Nephron (organoid): ENCODE data around the gene DMTF1.

Experiments used
- H3K27ac Mint-ChIP-seq, 3 experiments: 2 replicates each; pipeline ENCODE4 v1.8.0; 2020; ENCODE audit warnings: mixed read lengths in 3 of 3, mild to moderate bottlenecking in 2 of 3, moderate library complexity in 1 of 3
- H3K27me3 Mint-ChIP-seq: 2 replicates; pipeline ENCODE4 v1.8.0; 2021; ENCODE audit warnings: low read depth, mild to moderate bottlenecking, moderate library complexity, mixed read lengths
- H3K36me3 Mint-ChIP-seq: 2 replicates; pipeline ENCODE4 v1.8.0; 2020; ENCODE audit warnings: low read depth, mixed read lengths
- H3K4me1 Mint-ChIP-seq: 2 replicates; pipeline ENCODE4 v1.8.0; 2020; ENCODE audit warnings: mixed read lengths
- H3K4me3 Mint-ChIP-seq, 3 experiments: 2 replicates each; pipeline ENCODE4 v1.8.0; 2020; ENCODE audit warnings: mild to moderate bottlenecking in 3 of 3, mixed read lengths in 3 of 3, moderate library complexity in 2 of 3
- H3K9me3 Mint-ChIP-seq: 2 replicates; pipeline ENCODE4 v1.8.0; 2020; ENCODE audit warnings: mixed read lengths
- TF ChIP-seq, protein P1 (sequence below), 3 experiments: fragments of 200-600 bp; sonication (generic); IDR thresholded peaks; one replicate each; pipeline ENCODE4 v1.5.0; 2021; ENCODE audit warnings: antibody characterized with exemption in 3 of 3; ENCODE audit not compliant: unreplicated experiment in 3 of 3

The DMTF1 gene

DNA sequence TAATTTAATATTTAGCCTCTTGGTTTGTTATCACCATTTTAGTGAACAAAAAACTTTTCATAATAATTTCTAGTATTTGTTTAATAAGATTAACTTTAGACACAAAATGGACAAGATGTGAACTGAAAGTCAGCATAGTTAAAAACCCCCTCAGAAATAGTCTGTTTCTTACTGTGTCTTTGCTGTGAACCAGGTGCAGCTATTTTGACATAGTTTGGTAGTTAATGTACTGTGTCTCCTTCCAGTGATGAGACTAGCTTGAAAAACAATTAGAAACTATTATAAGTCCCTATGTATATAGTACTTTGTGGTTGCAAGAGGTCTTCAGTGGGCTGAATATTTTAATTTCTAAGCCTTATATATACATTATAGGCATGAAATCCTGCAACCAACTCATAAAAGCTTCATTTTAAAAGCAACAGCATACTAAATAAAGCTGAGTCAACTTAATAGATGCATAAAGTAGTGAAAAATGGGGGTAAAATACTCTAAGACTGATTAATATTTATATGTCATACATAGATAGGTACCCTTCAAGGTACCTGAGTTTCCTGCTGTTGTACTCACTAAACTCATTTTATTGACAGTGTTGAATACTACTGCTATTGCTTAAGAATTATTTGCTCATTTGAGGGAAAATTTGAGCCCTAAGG lies 19.2 kb downstream of the DMTF1 start:
- TF ChIP-seq, protein P1, sequence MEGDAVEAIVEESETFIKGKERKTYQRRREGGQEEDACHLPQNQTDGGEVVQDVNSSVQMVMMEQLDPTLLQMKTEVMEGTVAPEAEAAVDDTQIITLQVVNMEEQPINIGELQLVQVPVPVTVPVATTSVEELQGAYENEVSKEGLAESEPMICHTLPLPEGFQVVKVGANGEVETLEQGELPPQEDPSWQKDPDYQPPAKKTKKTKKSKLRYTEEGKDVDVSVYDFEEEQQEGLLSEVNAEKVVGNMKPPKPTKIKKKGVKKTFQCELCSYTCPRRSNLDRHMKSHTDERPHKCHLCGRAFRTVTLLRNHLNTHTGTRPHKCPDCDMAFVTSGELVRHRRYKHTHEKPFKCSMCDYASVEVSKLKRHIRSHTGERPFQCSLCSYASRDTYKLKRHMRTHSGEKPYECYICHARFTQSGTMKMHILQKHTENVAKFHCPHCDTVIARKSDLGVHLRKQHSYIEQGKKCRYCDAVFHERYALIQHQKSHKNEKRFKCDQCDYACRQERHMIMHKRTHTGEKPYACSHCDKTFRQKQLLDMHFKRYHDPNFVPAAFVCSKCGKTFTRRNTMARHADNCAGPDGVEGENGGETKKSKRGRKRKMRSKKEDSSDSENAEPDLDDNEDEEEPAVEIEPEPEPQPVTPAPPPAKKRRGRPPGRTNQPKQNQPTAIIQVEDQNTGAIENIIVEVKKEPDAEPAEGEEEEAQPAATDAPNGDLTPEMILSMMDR (IDR thresholded peaks at IDR 0.05; ENCODE audit: unreplicated experiment in 3 of 3): no peak
- H3K27me3 Mint-ChIP-seq: no peaks in the 10 kb centered on the region
- H3K27ac Mint-ChIP-seq: no peak overlapping the region
- H3K36me3 Mint-ChIP-seq: peaks cover 77% of the 10 kb centered on the region
- H3K4me3 Mint-ChIP-seq: no peak overlapping the region
- H3K4me1 Mint-ChIP-seq: no peaks in the 10 kb centered on the region
- no peaks in the 10 kb centered on the region for H3K9me3 Mint-ChIP-seq

DNA sequence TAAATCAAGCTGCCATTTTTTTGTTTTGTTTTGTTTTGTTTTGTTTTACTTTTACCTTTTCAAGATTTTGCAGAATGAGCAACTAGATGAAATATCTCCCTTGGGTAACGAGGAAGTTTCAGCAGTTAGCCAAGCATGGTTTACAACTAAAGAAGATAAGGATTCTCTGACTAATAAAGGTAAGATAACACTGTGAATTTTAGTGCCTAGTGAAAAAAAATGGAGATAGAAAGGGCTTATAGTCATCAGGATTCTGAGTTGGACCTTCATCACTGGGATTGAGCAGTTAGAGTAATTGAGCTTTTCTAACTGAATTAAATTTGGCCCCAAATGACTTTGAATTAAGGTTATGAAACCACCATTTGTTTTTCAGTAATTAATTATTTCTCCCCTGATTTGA lies 21.2 kb downstream of the DMTF1 start:
- H3K27ac Mint-ChIP-seq: no peak overlapping the region
- TF ChIP-seq, protein P1 (IDR thresholded peaks at IDR 0.05; ENCODE audit: unreplicated experiment in 3 of 3): no peak
- H3K4me3 Mint-ChIP-seq: no peak overlapping the region
- H3K4me1 Mint-ChIP-seq: no peaks in the 10 kb centered on the region
- H3K36me3 Mint-ChIP-seq: peaks cover 74% of the 10 kb centered on the region
- no peaks in the 10 kb centered on the region for H3K9me3 Mint-ChIP-seq
- no peaks in the 10 kb centered on the region for H3K27me3 Mint-ChIP-seq

DNA sequence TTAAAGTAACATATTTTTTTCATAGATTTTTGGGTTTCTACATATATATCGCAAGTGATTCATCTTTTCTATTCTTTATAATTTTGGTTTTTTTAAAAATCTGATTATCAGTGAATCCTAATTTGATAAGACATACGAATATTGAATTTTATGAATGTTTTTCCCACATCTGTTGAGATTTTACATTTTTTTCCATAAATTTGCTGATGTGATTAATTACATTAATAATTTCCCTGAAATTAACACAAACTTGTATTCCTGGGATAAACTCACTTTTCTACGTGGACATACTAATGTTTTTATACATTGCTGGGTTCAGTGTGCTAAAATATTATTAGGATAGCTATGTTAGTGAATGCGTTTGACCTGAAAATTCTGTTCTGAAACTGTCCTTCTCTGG lies 26.1 kb downstream of the DMTF1 start:
- Mint-ChIP-seq H3K9me3 (no peaks in the 10 kb centered on the region), H3K4me1 (no peaks in the 10 kb centered on the region), H3K27me3 (no peaks in the 10 kb centered on the region), H3K27ac (no peak overlapping the region), H3K36me3 (peaks cover 71% of the 10 kb centered on the region), H3K4me3 (no peak overlapping the region)
- TF ChIP-seq, protein P1 (IDR thresholded peaks at IDR 0.05; ENCODE audit: unreplicated experiment in 3 of 3): no peak

DNA sequence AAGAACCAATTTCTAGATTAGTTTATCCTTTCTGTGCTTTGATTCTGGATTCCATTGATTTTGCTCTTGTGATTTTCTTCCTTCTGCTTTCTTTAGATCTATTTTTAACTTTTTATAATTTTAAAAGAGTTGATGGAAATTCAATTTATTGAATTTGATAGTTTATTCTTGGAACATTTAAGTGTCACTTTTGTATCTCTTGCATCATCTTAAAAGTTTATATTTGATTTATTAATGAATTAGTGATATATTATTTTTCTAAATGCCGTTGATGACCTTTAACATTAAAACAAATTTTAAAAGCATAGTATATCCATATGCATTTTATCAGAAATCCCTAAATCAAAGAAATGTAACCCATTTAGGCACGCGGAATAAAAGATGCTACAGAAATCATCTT lies 26.9 kb downstream of the DMTF1 start:
- TF ChIP-seq, protein P1 (IDR thresholded peaks at IDR 0.05; ENCODE audit: unreplicated experiment in 3 of 3): no peak
- H3K4me3 Mint-ChIP-seq: no peak overlapping the region
- no peak overlapping the region for H3K27ac Mint-ChIP-seq
- H3K9me3 Mint-ChIP-seq: no peaks in the 10 kb centered on the region
- H3K36me3 Mint-ChIP-seq: peaks cover 71% of the 10 kb centered on the region
- no peaks in the 10 kb centered on the region for H3K4me1 Mint-ChIP-seq
- H3K27me3 Mint-ChIP-seq: no peaks in the 10 kb centered on the region

DNA sequence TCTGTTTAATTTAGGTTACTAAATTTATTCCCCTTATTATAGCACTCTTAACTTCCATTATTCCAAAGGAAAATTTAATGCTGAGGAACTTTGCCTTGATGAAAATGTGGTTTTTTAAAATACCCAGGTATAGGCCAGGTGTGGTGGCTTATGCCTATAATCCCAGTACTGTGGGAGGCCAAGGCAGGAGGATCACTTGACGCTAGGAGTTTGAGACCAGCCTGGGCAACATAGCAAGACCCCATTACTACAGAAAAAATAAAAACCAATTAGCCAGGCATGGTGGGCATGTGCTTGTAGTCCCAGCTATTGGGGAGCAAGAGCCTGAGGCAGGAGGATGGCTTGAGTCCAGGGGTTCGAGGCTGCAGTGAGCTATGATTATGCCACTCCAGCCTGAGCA lies 34.9 kb downstream of the DMTF1 start:
- no peaks in the 10 kb centered on the region for H3K27me3 Mint-ChIP-seq
- H3K4me1 Mint-ChIP-seq: no peaks in the 10 kb centered on the region
- no peak overlapping the region for H3K27ac Mint-ChIP-seq
- TF ChIP-seq, protein P1 (IDR thresholded peaks at IDR 0.05; ENCODE audit: unreplicated experiment in 3 of 3): no peak
- no peaks in the 10 kb centered on the region for H3K9me3 Mint-ChIP-seq
- no peak overlapping the region for H3K4me3 Mint-ChIP-seq
- H3K36me3 Mint-ChIP-seq: peaks cover 78% of the 10 kb centered on the region

DNA sequence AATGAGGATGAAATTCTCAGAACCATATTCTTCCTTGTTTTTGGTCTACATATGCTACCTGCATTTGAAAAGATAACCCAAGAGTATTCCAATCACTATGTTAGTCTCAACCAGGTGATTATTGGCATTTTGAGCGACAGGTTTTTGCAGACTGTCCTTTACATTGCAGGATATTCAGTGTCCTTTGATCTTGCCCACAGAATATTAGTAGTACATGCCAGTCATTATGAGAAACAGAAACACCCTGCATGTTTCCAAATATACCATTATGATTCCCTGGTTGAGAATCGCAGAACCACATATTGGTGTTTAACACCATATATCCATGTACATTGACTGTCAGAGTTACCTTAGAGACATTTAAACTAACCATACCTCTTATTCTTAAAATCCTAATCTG lies 36.7 kb downstream of the DMTF1 start:
- Mint-ChIP-seq H3K9me3 (no peaks in the 10 kb centered on the region), H3K4me3 (no peak overlapping the region)
- TF ChIP-seq, protein P1 (IDR thresholded peaks at IDR 0.05; ENCODE audit: unreplicated experiment in 3 of 3): no peak

More for the DNA sequence above, 36.7 kb downstream of the DMTF1 start:
- Mint-ChIP-seq H3K27ac (no peak overlapping the region), H3K36me3 (peaks cover 74% of the 10 kb centered on the region), H3K27me3 (no peaks in the 10 kb centered on the region), H3K4me1 (no peaks in the 10 kb centered on the region)
